Measurements from ENCODE around the gene DDX1.

DDX1 gene

DNA sequence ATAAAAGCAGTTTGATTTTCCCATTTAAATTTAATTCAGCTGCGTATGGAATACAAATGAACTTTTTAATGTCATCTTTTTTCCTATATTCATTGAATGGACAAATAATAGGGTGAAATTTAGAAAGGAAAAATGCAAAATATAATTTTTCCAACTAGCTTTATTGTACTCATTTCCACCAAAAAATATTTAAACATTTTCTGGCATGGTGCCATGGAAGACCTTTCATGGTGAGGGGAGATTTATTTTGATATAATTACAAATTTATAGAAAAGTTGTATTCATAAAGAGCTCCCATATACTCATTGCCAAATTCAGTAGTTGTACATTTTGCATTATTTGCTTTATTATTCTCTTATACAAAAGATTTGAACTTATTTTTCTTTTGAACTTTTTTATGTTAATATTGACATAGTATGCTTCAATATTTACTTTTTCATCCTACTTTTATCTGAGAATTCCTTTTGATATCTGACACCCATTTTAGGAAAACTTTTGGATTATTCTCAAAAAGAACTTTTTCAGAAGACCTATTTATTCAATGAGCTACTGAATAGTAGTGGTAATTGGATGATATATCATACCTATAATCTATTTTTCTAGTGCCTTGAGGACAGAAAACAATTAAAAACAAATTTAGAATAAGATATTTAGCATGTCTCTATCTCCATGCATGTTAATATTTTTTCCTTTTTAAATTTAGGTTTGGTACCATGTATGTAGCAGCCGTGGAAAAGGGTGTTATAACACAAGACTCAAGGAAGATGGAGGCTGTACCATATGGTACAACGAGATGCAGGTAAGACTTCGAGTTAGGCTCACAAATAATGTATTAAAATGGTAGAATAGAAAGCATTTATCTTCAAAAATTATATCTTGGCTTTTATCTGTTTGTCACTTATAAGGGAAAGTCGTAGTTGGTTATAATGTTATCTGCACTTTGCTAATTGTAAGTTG lies 37.5 kb downstream of the DDX1 start:
- no peak for DNase-seq (ENCODE audit: low read depth in 2 of 2)

DNA sequence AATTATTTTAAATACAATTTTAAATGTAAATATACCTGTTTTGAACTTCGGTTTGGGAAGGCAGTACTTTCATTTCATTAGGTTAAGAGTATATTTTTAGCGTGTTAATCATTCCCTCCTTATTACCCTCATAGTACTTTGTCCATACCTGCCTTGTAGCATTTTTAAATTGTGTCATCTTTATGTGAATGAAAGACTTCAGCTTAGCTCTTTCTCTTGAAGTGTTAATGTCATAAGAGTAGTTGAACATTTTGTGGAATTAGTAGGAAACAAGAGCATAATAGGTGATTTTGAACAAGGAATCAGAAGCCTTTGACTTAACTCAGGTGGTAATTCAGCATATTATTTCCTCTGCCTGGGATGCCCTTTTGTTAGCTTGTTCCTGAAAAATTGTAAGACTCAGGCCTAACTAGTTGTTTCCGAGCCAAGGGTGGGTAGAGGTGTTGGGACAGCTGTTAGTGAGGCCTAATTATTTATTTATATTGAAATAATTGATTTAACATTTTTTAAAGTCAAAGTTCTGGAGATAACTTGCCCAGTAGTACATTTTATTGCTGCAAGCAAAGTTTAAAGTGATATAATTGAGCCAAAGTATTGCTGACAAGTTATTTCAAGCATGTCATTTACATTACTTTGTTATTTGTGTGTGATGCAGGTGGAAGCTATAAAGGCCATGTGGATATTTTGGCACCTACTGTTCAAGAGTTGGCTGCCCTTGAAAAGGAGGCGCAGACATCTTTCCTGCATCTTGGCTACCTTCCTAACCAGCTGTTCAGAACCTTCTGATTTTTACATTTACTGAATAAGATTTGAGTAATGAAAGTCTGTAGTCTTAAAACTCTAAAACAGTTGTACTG lies 38.7 kb downstream of the DDX1 start:
- no peak for DNase-seq (ENCODE audit: low read depth in 2 of 2)

DNA sequence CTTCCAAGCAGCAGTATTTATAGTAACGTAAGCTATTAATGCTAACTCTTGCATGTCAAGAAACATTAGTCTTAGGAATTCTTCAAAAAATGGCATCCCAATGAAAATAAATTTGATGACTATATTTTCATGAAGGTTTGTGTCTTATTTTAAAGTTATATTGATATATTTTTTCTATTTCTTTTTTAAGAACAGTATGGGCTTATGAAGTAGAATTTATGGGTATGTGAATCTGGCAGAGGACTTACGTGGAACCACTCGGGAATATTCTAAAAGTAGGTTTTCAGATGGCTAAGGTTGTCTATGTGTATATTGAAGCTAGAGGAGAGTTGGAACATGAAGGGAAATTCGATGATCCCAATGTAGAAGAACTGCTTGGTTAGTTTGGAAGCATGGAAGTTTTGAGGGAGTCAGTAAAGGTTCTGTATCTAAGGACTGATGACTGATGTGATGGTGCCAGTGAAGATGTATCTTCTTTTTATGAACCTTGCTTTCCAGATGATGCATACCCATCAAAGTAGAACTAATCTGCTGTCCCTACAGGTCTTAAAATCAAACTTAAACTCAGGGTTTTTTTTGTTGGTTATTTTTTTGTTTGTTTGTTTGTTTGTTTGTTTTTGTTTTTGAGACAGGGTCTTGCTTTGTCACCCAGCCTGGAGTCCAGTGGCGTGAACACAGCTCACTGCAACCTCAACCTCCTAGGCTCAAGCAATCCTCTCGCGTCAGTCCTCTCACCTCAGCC lies 39.5 kb downstream of the DDX1 start:
- DNase-seq (ENCODE audit: low read depth in 2 of 2): no peak

DNA sequence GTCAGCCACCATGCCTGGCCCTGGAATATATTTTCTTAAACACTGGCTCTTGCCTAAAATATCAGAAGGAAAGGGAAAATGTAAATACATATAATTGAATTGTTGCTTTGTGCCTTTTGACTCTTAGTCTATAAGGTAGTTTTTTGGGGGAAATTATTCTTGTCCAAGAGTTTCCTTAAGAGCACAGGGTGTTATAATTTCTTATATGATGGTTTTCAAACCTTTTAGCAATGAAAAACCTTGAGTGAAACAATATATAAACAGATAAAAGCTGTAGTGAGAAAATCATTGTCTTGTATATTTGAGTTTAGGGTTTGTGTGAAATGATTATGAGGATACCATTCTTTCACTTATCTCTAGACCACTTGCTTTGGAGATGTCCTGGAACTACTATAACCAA lies 40.2 kb downstream of the DDX1 start:
- no peak for DNase-seq (ENCODE audit: low read depth in 2 of 2)

DNA sequence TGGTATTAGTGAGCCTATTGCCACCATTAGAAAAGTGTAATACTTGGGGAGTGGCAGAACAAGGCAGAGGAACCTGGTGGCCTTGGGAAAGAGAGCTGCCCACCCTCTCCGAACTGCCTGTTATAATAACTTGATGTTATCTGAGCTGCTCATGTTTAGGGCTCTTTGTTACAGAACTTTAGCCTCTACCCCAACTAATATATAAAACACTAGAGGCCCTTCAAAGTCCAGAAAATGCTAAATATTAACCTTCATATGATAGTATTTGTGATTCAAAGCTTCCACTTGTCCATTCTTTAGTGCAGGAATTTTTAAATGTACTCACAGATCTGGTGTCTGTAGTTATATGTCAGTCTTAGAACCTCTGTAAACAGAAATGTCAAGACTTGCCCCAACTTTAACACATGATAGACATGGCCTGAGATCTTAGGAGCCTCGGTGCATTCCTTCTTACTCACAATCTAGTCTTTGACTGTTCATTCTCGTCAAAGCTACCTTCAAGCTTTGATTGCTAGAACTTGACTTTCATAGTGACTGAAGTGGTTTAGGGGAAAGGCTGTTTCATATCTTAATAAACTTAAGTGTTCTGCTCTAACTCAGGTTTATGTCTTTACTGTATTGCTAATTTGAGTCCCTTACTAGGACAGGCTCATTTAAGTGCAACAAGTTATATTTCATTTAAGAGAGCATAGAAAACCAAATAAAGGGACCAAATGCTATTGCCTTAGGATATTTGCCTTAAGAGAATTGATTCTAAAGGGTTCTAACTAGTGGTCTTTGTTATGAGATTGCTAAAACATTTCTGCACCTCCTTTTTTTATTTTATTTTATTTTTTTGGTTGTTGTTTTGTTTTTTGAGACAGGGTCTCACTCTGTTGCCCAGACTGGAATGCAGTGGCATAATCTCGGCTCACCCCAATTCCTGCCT lies 41.6 kb downstream of the DDX1 start:
- DNase-seq (ENCODE audit: low read depth in 2 of 2): no peak

DNA sequence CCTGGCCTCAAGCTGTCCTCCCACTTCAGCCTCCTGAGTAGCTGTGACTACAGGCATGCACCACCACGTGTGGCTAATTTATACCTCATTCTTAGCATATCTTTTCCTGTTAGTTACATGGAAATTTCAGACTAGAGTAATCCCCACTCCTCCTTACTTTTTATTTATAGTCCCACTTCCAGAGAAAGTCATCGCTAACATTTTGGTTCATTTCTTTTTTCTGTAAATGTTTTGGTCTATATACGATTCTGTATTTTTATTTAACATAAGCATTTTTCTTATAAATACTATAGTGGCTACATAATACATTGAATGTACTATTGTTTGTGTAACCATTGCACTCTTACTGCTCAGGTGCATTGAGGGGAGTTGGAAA lies 42.3 kb downstream of the DDX1 start:
- DNase-seq (ENCODE audit: low read depth in 2 of 2): no peak

DNA sequence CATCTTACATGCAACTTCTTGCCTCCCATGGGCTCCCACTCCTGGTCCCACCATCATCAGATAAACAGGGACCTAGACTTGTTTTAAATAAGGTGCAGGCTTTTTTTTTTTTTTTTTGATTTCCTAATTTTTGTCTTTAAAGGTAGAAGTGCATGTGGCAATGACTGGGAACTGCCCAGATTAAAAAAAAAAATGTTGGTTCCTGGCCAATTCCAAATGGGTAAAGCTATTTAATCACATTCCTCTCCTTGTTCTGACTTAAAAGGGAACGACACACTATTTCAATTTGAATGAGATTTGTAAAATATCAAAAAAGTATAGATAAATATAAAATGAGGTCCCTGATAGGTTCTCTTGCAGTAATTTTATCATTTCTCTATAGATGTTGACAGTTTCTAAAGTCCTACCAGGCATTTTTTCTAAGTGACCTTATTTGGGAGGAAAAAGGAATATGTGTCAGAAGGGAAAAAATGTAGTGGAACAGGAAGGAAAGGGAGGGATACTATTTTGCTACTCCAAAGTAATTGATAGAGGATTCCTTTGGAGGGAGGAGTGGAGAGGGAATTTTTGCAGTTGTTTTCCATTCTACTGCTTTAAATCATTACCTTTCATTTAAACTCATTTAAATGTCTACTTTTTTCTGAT lies 43.3 kb downstream of the DDX1 start:
- DNase-seq (ENCODE audit: low read depth in 2 of 2): no peak

DNA sequence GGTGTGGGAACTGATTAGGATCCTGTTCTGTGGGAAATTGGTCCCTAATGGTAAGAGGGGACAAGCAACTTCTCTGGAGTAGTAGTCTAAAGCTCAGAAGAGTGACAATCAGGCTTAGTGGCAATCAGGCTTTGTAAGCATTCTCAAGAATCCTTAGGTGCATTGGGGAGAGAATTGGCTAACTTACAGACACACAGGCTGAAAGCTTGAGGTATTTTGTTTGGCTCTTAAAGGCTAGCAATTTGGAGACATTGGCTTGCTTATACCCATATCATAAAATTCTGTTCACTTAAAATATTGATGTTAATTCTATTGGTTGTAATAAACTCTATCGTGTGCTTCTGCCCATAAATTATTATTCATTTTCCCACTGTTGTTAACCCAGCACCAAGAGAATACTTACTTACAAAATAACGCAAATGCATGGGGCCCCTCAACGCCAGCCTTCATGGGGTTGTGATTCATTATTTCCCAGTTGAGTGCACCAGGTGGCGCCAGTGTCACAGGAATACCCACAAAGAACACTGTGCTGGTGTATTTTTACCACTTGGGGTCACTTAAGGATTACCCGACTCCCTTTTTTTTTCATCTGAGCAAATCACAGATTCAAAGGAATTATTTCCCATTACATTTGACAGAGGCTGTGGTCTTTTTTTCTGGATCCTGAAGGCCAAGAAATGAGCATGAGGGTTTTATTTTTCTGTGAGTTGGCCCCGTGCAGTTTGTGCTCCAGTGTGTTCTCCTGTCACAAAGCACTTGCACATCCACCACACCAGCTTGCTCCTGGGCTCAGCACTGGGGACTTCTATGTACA lies 45.5 kb downstream of the DDX1 start:
- peak; percentile 26 to 34 for DNase-seq (ENCODE audit: low read depth in 2 of 2)

DNA sequence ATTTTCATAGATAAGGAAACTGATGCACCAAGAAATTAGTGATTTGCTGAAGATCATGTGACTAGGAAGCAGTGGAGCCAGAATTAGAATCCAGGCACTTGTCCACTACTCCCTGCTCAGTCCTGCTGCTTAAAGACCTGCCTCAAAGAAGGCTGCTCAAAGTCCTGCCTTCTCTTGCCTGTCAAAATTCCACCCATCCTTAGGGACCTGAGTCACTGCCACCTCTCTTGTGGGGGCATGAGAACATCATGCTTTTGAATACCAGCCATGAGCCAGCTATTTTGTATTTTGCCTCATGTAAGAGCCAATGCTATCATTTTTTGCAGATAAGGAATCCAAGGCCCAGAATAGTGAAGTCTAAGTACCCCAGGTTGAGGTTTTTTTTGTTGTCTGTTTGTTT lies 47.1 kb downstream of the DDX1 start:
- no peak for DNase-seq (ENCODE audit: low read depth in 2 of 2)

DNA sequence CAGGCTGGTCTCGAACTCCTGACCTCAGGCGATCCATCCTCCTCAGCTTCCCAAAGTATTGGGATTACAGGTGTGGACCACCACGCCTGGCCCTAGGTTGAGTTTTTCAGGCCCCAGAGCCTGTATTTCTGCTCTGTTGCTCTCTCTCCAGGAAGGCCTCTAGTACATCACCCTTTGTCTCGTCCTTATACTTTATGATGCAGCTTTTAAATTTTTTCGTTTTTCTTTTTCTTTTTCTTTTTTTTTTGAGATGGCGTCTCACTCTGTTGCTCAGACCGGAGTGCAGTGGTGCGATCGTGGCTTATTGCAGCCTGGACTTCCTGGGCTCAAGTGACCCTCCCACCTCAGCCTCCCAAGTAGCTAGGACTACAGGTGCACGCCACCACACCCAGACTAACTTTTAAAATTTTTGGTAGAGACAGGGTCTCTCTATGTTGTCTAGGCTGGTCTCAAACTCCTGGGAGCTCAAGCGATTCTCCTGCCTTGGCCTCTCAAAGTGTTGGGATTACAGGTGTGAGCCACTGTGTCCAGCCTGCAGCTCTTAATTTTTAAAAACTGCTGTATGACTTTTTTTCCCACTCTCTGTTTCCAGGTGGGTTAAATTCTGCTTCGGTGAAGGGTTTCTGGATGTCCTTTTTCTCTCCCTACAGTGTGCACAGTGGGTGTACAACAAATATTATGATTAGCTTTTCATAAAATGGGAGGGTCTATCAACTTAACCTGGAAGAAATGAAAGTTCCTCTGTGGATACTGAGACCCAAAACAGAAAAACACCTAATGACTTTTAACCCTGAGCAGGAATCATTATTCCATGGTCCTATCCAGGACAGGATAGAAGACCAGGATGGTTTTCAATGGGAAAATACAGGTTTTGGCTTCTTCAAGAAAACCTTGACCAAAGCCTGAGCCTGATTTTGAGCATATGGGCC lies 47.9 kb downstream of the DDX1 start:
- DNase-seq (ENCODE audit: low read depth in 2 of 2): no peak

DNA sequence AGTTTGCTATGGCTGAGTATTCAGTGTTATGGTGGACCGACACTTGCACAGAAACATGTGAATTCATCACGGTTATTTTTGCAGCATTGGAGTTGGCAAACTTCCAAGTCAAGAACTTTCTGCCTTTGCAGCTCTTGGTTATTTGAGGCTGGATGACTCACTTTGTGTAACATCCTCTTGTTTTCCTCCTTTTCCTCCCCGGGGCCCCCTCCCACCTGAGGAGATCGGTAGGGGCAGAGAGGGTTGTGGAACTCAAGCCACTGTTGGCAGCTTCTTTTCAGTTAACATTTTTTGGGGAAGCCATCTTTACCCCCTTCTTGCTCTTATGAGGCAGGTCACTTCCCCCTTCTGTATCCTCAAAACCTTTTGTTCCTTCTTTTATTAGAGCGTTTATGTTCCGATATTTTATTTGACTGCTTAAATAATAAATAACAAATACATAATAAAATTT lies 48.6 kb downstream of the DDX1 start:
- no peak for DNase-seq (ENCODE audit: low read depth in 2 of 2)

DNA sequence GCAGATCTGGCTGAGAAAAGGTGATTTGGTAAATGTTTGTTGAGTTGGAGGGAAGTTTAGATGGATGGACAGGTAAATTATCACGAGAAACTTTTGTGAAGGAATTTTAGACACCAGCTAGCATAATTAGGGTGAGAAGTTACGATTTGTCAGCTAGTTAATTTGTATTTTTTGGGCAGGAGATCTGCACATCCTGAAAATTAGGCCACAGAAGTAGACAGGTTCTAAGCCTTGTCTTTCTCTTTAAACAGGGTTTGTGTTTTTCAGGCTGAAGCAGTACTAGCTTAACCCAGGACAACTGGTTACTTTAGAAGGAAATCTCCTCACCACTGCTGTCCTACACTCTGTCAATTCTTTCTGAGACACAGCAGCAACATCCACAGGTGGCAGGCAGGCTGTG lies 49.1 kb downstream of the DDX1 start:
- no peak for DNase-seq (ENCODE audit: low read depth in 2 of 2)

DNA sequence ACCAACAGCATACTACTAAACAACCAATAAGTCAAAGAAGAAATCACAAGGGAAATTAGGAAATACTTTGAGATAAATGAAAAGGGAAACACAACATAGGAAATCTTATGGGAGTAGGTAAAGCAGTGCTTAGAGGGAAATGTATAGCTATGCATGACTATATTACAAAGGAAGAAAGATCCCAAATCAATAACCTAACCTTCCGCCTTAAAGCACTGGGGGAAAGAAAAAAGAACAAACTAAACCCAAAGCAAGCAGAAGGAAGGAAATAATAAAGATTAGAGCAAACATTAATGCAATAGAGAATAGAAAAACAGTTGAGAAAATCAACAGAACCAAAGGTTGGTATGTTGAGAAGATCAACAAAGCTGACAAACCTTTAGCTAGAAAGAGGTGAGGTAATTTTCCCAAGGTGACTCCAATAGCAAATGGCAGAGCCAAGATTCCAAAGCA lies 49.9 kb downstream of the DDX1 start:
- DNase-seq (ENCODE audit: low read depth in 2 of 2): no peak

DNA sequence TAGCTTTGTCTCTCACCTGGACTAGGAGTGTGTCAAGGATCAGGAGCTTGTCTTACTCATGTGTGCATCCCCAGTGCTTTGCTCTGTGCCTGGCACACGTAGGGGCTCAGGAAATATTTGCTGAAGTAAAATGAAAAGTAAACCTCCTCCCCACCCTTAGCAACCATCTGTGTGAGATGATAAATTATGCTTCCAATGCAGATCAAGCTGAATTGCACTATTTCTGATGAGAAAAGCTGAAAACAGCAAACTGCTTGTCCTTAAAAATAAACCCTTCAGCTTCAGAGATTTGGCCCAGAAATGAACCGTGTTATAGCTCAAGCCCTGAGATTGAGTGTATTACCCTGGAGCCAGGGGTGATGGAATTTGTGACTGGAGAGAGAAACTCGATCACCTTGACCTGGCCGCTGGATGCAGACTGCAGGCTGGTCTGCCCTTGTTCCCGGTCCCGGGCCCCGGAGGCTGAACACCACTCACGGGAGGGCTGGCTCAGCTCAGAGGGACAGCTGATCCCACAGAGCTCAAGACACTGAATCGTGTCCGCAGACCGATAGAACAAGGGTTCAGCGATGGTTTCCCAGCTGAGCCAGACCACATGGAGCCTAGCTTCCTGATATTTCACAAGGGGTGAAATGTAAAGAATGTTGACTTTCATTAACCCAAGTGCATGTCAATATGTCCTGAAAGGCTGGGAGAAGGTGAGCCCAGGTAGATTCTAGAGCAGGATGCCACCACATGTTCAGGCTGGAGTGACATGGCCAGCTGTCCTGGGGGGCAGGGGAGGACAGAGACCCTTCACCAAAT lies 50.5 kb downstream of the DDX1 start:
- DNase-seq (ENCODE audit: low read depth in 2 of 2): no peak

DNA sequence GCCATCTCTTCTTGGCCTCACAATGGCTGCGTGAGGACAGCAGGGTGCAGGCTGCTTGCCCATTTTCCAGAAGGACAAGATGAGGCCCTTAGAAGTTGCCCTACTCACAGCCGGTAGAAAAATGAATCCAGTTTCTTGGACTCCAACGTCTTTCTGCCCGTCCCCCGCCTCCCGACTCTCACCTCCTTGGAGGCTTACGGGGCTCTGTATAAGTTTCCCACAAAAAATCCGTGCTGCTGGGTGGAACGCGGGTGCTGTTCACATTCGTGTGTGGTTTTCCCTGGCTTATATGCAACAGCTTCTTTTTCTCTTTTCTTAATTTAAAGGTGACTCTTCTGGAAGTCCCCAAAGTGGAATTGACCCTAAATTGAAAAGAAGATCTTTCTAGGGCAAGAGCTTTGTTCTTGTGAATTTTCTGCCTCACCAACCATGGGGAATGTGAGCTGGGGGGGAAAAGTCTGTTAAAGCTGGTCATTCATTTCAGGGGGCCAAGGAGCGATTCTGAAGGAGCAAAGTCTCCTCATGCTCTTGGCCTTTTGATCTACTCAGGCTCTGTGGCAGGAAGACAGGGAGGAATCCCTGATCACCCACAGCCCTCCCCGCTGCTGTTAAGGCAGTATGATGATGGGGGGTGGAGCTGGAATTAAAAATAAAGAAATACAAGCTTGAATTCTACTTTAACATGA lies 51.3 kb downstream of the DDX1 start:
- no peak for DNase-seq (ENCODE audit: low read depth in 2 of 2)

DNA sequence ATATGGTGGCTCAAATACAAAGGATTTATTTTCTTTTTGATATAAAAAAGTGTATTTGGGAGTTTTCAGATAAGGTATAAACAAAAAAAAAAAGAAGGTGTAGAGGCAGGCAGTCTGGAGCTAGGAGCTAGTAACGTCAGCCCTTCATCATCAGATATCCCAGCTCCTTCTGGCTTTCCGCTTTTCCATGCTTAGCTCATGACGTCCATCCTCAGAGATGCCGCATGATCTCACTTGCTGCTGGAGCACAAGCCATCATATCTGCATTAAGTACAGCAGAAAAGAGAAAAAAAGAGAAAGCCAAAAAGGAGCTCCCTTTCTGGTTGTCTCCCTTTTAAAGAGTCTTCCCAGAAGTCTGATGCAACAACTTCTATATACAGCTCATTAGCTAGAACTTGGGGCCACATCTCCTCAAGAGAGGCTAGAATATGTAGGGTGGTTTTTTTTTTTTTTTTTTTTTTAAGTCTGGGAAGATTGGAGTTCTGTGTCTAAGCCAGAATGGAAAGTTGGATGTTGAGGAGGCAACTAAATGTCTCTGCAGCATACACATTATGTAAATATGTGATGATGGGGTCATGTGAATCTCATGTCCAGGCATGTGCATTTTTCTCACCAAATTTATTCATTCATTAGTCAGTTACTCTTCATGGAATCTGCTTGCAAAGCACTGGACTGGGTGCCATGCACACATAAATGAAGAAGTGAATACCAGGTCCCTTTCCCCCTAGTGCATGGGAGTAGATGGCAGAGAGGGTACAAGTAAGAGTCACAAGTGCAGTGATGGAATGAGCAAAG lies 52.3 kb downstream of the DDX1 start:
- DNase-seq (ENCODE audit: low read depth in 2 of 2): no peak
